ENCODE measurements around the gene NOL9. TPM values are rescaled to one million over a fixed set of nuclear protein-coding genes. Genes with fewer than 3 reads are reported as not detected.

The NOL9 gene
- total RNA-seq, 6 experiments from 2014 or later = 26.4 to 36.4 (median 33.4) TPM

DNA sequence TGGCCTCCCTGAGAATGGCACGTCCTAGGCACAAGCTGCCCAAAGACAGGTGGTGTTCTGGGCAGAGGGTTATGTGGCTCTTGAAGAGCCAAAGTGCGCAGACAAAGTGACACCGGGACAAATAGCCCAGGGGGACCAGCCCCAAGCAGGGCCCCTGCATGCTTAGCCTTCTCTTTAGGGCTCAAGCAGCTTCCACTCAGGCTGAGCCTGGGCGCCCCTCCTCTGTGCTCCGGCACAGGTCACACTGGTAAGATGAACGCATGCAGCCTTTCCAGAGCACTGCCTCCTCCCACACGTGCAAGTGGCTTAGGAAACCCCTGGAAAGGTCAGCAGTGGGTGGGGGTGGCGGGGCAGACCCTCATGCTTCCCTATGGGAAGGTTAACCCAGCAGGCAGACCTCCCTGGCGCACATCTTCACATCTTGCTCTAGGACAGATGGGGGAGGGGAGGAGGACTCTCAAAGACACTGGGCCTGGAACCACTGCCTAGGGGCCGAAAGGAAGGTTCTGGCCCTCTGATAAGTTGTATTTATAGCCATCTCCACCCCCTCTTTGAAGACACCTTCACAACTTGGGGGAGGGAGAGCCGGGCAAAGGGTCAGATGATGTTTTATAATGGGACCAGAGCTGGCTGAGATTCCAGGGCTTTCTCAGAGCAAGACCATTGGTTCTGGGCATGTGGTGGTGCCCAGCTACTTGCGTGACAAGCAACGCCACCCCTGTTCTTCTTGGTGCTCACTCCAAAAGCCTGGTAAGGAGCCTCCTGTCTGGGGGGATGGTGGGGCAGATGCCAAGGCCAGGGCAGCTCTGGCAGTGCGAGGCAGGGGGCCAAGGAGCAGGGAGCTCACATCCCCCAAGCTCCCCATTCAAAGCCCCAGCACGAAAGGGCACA is 42.8 kb upstream of the NOL9 start:
- no peak overlapping the region for H3K4me3 Mint-ChIP-seq
- no peaks in the 10 kb centered on the region for H3K9me3 Mint-ChIP-seq
- peaks cover 16% of the 10 kb centered on the region for H3K4me1 Mint-ChIP-seq (ENCODE audit: low read depth)
- no peaks in the 10 kb centered on the region for H3K27me3 Mint-ChIP-seq (ENCODE audit: insufficient read depth)
- peaks cover 26% of the 10 kb centered on the region for H3K36me3 Mint-ChIP-seq (ENCODE audit: low read depth)
- TF ChIP-seq CTCF (IDR thresholded peaks at IDR 0.05) = no peak
- no peak for DNase-seq
- H3K27ac Mint-ChIP-seq = no peak overlapping the region

- no peak for TF ChIP-seq CTCF (IDR thresholded peaks at IDR 0.05)
- no peaks in the 10 kb centered on the region for H3K9me3 Mint-ChIP-seq
- no peak overlapping the region for H3K4me3 Mint-ChIP-seq
- peaks cover 16% of the 10 kb centered on the region for H3K4me1 Mint-ChIP-seq (ENCODE audit: low read depth)
- H3K27ac Mint-ChIP-seq = no peak overlapping the region; the same call in 1 of the 2 replicates
- DNase-seq = no peak
- no peaks in the 10 kb centered on the region for H3K27me3 Mint-ChIP-seq (ENCODE audit: insufficient read depth)
- H3K36me3 Mint-ChIP-seq (ENCODE audit: low read depth) = peaks cover 25% of the 10 kb centered on the region
Measured at GRCh38 chr1:6596351-6596750, 42.0 kb upstream of the NOL9 start.

DNA sequence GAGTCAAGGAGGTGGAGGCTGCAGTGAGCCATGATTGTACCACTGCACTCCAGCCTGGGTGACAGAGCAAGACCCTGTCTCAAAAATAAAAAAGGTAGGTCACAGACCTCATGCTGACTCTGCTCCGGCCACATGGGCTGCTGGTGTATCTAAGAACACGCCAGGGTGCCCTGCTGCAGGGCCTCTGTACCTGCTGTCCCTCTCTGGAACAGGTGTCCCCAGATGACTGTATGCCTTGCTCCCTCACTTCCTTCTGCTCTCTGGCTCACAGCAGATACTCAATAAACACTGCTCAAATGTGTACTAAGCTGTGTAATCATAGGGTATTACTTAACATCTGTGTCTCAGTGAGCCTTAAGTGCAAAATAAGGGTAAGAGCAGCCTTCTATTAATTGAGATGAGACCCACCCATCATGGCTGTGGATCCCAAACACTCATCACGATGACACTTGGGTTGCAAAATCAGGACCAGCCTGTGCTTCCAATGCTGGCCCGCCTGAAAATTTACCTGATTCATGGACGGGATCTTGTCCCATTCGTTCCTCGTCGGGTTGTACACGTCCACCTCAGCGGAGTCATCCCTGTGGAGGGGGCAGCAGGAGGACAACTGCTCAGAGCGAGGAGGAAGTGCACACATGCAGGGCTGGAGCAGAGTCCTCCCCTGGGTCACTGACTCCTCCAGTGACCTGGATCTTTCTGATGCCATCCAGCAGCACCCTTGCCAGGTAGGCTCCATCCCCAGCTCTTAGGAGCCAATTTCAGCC is 40.8 kb upstream of the NOL9 start:
- no peak for TF ChIP-seq CTCF (IDR thresholded peaks at IDR 0.05)
- H3K4me1 Mint-ChIP-seq (ENCODE audit: low read depth) = peaks cover 12% of the 10 kb centered on the region
- DNase-seq = no peak
- H3K27ac Mint-ChIP-seq = no peak overlapping the region
- no peaks in the 10 kb centered on the region for H3K27me3 Mint-ChIP-seq (ENCODE audit: insufficient read depth)
- H3K36me3 Mint-ChIP-seq (ENCODE audit: low read depth) = peaks cover 15% of the 10 kb centered on the region
- H3K4me3 Mint-ChIP-seq = no peak overlapping the region
- H3K9me3 Mint-ChIP-seq = no peaks in the 10 kb centered on the region

DNA sequence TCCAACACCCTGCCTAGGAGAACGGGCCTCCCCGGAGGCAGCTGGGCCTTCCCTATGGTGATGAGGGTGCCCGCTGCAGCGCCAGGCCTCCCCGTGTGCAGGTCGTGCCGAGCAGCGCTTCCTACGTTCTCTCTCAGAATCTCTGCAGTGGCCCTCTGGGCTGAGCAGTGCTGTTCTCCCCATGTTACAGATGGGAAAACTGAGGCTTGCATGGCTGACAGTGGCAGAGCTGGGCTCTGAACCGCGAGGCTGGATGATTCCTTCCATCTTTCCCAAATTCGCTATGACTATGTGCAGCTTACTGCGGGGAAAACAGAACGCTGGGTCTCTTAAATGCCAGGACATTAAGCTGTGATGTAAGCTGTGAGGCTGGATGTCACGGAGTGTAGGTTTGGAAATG is 39.5 kb upstream of the NOL9 start:
- Mint-ChIP-seq H3K27ac (no peak overlapping the region), H3K4me3 (no peak overlapping the region), H3K36me3 (ENCODE audit: low read depth) (peaks cover 12% of the 10 kb centered on the region), H3K27me3 (ENCODE audit: insufficient read depth) (no peaks in the 10 kb centered on the region), H3K9me3 (no peaks in the 10 kb centered on the region), H3K4me1 (ENCODE audit: low read depth) (no peaks in the 10 kb centered on the region)
- no peak for TF ChIP-seq CTCF (IDR thresholded peaks at IDR 0.05)
- no peak for DNase-seq

- H3K4me1 Mint-ChIP-seq (ENCODE audit: low read depth) = 0 out of 2 replicates have a peak, but pooled peaks cover under 1% of the 10 kb centered on the region
- H3K27ac Mint-ChIP-seq = no peak overlapping the region
- H3K27me3 Mint-ChIP-seq (ENCODE audit: insufficient read depth) = 0 out of 2 replicates have a peak, but pooled peaks cover 2% of the 10 kb centered on the region
- no peak for DNase-seq
- TF ChIP-seq CTCF (IDR thresholded peaks at IDR 0.05) = no peak
- no peaks in the 10 kb centered on the region for H3K9me3 Mint-ChIP-seq
- no peak overlapping the region for H3K4me3 Mint-ChIP-seq
- peaks cover 12% of the 10 kb centered on the region for H3K36me3 Mint-ChIP-seq (ENCODE audit: low read depth)
Measured at GRCh38 chr1:6592865-6593593, 38.7 kb upstream of the NOL9 start.

Measured in HFFc6 (cell line).